Caco-2 (cell line): ENCODE results near the gene DCX. TPM values are rescaled to one million over a fixed set of nuclear protein-coding genes. Genes with fewer than 3 reads are reported as not detected.
A peak's percentile ranks its signal among the peaks of the same experiment; 100 is the strongest.

Source experiments
- Bru-seq: library from RNA; stranded (reverse); fragments of 400-500 nt; gene quantifications from one replicate; lab custom pipeline; 2021; lab: Mats Ljungman, UMichigan
- BruChase-seq, 2 experiments: library from RNA; stranded (reverse); fragments of 400-500 nt; gene quantifications; one replicate each; lab custom pipeline; 2021; lab: Mats Ljungman, UMichigan
- BruUV-seq: library from RNA; stranded (reverse); fragments of 400-500 nt; replicated peaks from 2 replicates; lab custom pipeline; 2021; lab: Mats Ljungman, UMichigan
- CTCF ChIA-PET: fragments of 300-600 bp; sonication (Branson Sonifier 250); formaldehyde crosslinking; loops from one replicate; lab custom pipeline; 2022; ENCODE audit warnings: antibody characterized with exemption; lab: Charles Lee
- POLR2A ChIA-PET: fragments of 300-600 bp; sonication (Branson Sonifier 250); formaldehyde crosslinking; loops from one replicate; lab custom pipeline; 2022; ENCODE audit warnings: antibody characterized with exemption; lab: Charles Lee
- DNase-seq, 2 experiments: peaks; one replicate each; pipeline versions ENCODE4 v3.0.0 to v3.0.0-alpha.2; 2020 to 2022
- H3K27me3 ChIP-seq: replicated peaks from 2 replicates; pipeline ENCODE4 v1.6.0; 2011; ENCODE audit warnings: low read length; ENCODE audit not compliant: control insufficient read depth, insufficient read depth
- H3K36me3 ChIP-seq: 2 replicates; pipeline ENCODE4 v1.5.1; 2011; ENCODE audit warnings: low read length; ENCODE audit not compliant: control insufficient read depth, insufficient read depth
- H3K4me1 ChIP-seq: fragments of 250-450 bp; sonication (Bioruptor Pico); 2 replicates; pipeline ENCODE4 v1.5.1; 2020; ENCODE audit warnings: mild to moderate bottlenecking
- H3K4me3 ChIP-seq: 2 replicates; pipeline ENCODE4 v1.5.1; 2011; ENCODE audit warnings: low read depth, mild to moderate bottlenecking, control low read depth, low read length
- H3K9me3 ChIP-seq: fragments of 250-450 bp; sonication (Bioruptor Pico); 2 replicates; pipeline ENCODE4 v1.5.1; 2020; ENCODE audit warnings: mild to moderate bottlenecking, moderate library complexity
- H3K27ac Mint-ChIP-seq: one replicate; pipeline ENCODE4 v1.8.0; 2022; ENCODE audit warnings: mixed read lengths; ENCODE audit not compliant: unreplicated experiment
- H3K27me3 Mint-ChIP-seq: one replicate; pipeline ENCODE4 v1.8.0; 2022; ENCODE audit warnings: mixed read lengths; ENCODE audit not compliant: insufficient read depth, unreplicated experiment
- H3K36me3 Mint-ChIP-seq: one replicate; pipeline ENCODE4 v1.8.0; 2022; ENCODE audit warnings: mild to moderate bottlenecking, mixed read lengths; ENCODE audit not compliant: insufficient read depth, unreplicated experiment
- H3K4me1 Mint-ChIP-seq: one replicate; pipeline ENCODE4 v1.8.0; 2022; ENCODE audit warnings: low read depth, mixed read lengths; ENCODE audit not compliant: unreplicated experiment
- H3K4me3 Mint-ChIP-seq: one replicate; pipeline ENCODE4 v1.8.0; 2022; ENCODE audit warnings: mild to moderate bottlenecking, moderate library complexity, mixed read lengths; ENCODE audit not compliant: unreplicated experiment
- H3K9me3 Mint-ChIP-seq: one replicate; pipeline ENCODE4 v1.8.0; 2022; ENCODE audit warnings: mixed read lengths; ENCODE audit not compliant: unreplicated experiment
- CTCF ChIP-seq, 2 experiments: fragments of 200-600 bp in 1 of 2; IDR thresholded peaks; 1 replicate in 1 of 2; 2 replicates in 1 of 2; pipeline versions ENCODE4 v1.5.1 to v1.8.0; 2011 to 2022; ENCODE audit warnings: antibody characterized with exemption in 1 of 2, control low read depth in 1 of 2, inconsistent platforms in 1 of 2, low read depth in 1 of 2, low read length in 1 of 2, mild to moderate bottlenecking in 1 of 2, moderate library complexity in 1 of 2; ENCODE audit not compliant: insufficient read depth in 1 of 2, severe bottlenecking in 1 of 2, unreplicated experiment in 1 of 2
- intact Hi-C: fragments of 100-400 bp; cut with micrococcal nuclease; formaldehyde crosslinking; loops from one replicate; pipeline ENCODE4 v1.10.0; 2022; ENCODE audit not compliant: unreplicated experiment
- long read RNA-seq: library from polyadenylated mRNA; stranded (forward); transcript quantifications from one replicate; pipeline ENCODE4 v2.0.0, GENCODE V29; 2022
- total RNA-seq: library from RNA; stranded (reverse); gene quantifications from 2 replicates; pipeline ENCODE4 v1.2.3, GENCODE V29; 2022

Gene DCX
- total RNA-seq = not detected in 2 replicates
- percentile 0 among the genes with signal in this experiment for Bru-seq, nascent RNA
- BruChase-seq, experiment 1, labeled RNA remaining after a 2-hour chase = percentile 3 among the genes with signal in this experiment
- percentile 6 among the genes with signal in this experiment for BruChase-seq, experiment 2, labeled RNA remaining after a 6-hour chase
- long read RNA-seq = 0 reads

GRCh38 chrX:111411983-111412382, at the start of gene DCX:
TSS of gene DCX (minus strand) at chrX:111412192. CDS start at chrX:111410398, 1,794 bp downstream.
- no peak within 1 kb of the TSS for H3K4me3 Mint-ChIP-seq
- TF ChIP-seq CTCF (IDR thresholded peaks at IDR 0.05; ENCODE audit: insufficient read depth in 1 of 2, low read depth in 1 of 2, low read length in 1 of 2, severe bottlenecking in 1 of 2, unreplicated experiment in 1 of 2) = no peak
- H3K27me3 Mint-ChIP-seq = peaks cover 9% of the 10 kb centered on the region
- Histone ChIP-seq H3K36me3 (no peaks in the 10 kb centered on the region), H3K4me3 (no peak within 1 kb of the TSS), H3K9me3 (no peaks in the 10 kb centered on the region), H3K4me1 (no peaks in the 10 kb centered on the region), H3K27me3 (no peaks in the 10 kb centered on the region)
- POLR2A ChIA-PET = no interaction called here
- no peaks in the 10 kb centered on the region for H3K9me3 Mint-ChIP-seq
- H3K36me3 Mint-ChIP-seq = no peaks in the 10 kb centered on the region
- intact Hi-C loops = no loop called here
- no peak for DNase-seq
- CTCF ChIA-PET = no interaction called here
- H3K27ac Mint-ChIP-seq = no peak within 1 kb of the TSS
- H3K4me1 Mint-ChIP-seq = no peaks in the 10 kb centered on the region
- no TSS peak for BruUV-seq

- ChIA-PET POLR2A (no interaction called here), CTCF (no interaction called here)
- Mint-ChIP-seq H3K36me3 (no peaks in the 10 kb centered on the region), H3K27me3 (no peaks in the 10 kb centered on the region), H3K4me3 (no peak overlapping the region), H3K9me3 (no peaks in the 10 kb centered on the region), H3K27ac (no peak overlapping the region), H3K4me1 (no peaks in the 10 kb centered on the region)
- DNase-seq = no peak
- no peaks in the 10 kb centered on the region for H3K4me1 ChIP-seq
- TF ChIP-seq CTCF (IDR thresholded peaks at IDR 0.05; ENCODE audit: insufficient read depth in 1 of 2, low read depth in 1 of 2, low read length in 1 of 2, severe bottlenecking in 1 of 2, unreplicated experiment in 1 of 2) = no peak
- no peak overlapping the region for H3K4me3 ChIP-seq
- no peaks in the 10 kb centered on the region for H3K36me3 ChIP-seq
- intact Hi-C loops = no loop called here
- BruUV-seq = no TSS peak
- H3K27me3 ChIP-seq = no peaks in the 10 kb centered on the region
- H3K9me3 ChIP-seq = no peaks in the 10 kb centered on the region
These were observed 48.6 kb upstream of the DCX start for GRCh38 chrX:111460607-111461006.

GRCh38 chrX:111447298-111447697, 35.3 kb upstream of the DCX start:
- Mint-ChIP-seq H3K4me3 (no peak overlapping the region), H3K36me3 (peaks cover 5% of the 10 kb centered on the region), H3K4me1 (no peaks in the 10 kb centered on the region), H3K27ac (no peak overlapping the region), H3K9me3 (no peaks in the 10 kb centered on the region), H3K27me3 (no peaks in the 10 kb centered on the region)
- POLR2A ChIA-PET = no interaction called here
- Histone ChIP-seq H3K4me3 (no peak overlapping the region), H3K27me3 (no peaks in the 10 kb centered on the region), H3K9me3 (no peaks in the 10 kb centered on the region), H3K36me3 (no peaks in the 10 kb centered on the region), H3K4me1 (no peaks in the 10 kb centered on the region)
- peak in 1 of 2 experiments; percentile 27 for TF ChIP-seq CTCF (IDR thresholded peaks at IDR 0.05; ENCODE audit: insufficient read depth in 1 of 2, low read depth in 1 of 2, low read length in 1 of 2, severe bottlenecking in 1 of 2, unreplicated experiment in 1 of 2)
- DNase-seq = peak; percentile 31 to 39
- CTCF ChIA-PET = no interaction called here
- intact Hi-C loops = loop anchor here (5.0 kb wide), 3 partner anchors 70 to 455 kb away; no protein-coding TSS in a partner anchor
- BruUV-seq = no TSS peak
